ENCODE measurements around the gene SCGB1D1. TPM values are rescaled to one million over a fixed set of nuclear protein-coding genes. Genes with fewer than 3 reads are reported as not detected.

Gene SCGB1D1
- total RNA-seq, 4 donors from 2014 or later = not detected

DNA sequence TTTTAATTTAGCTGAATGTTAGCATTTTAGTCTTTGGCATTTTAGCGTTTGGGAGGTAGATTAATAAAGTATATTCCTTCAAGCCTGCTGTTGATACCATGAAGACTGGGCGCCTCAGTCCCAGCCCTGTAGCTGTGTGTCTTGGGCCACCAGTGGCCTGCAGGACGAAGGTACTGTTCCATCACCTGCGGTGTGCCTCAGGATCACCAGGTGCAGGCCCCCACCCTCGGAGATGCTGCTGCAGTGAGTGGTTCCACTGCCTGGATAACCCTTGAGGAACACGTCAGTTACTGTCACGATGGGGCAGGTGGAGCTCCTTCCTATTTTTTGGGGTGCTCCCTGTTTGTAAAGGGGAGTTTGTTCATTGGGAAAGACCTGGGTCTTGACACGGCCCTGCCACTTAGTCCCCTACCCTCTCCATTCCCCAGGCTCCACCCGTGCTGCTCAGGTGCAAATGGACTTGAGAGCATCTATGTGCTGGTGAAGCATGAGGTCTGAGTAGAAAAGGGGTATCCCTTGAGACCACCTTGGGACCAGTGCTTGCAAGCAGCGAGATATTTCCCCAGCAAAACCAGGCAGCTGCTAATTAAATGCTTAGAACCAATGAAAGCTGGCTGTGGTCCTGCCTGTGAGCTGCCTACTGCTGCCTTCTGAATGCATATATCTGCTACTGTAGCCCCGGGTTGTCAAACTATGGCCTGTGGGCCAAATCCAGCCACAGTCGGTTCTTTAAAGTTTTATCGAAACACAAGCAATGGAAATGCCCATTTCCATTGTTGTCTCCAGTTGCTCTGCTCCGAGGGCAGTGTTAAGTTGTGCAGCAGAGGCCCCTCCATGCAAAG lies 37.5 kb upstream of the SCGB1D1 start:
- H3K27me3 ChIP-seq = no peaks in the 10 kb centered on the region
- peak in 1 of 2 donors; percentile 44 for DNase-seq (ENCODE audit: low spot score in 2 of 2)
- peaks cover 31% of the 10 kb centered on the region for H3K4me1 ChIP-seq
- H3K27ac ChIP-seq = no peak overlapping the region
- H3K9me3 ChIP-seq = no peaks in the 10 kb centered on the region
- no peak overlapping the region for H3K4me3 ChIP-seq
- no peak for TF ChIP-seq POLR2AphosphoS5 (IDR thresholded peaks at IDR 0.05)
- 89% methylated on average over 14 of the region's 14 CpGs for WGBS
- peaks cover 44% of the 10 kb centered on the region for H3K36me3 ChIP-seq

GRCh38 chr11:62153087-62153395 lies 37.0 kb upstream of the SCGB1D1 start:
- H3K4me1 ChIP-seq = peaks cover 29% of the 10 kb centered on the region
- H3K9me3 ChIP-seq = no peaks in the 10 kb centered on the region
- peaks cover 38% of the 10 kb centered on the region for H3K36me3 ChIP-seq
- H3K27me3 ChIP-seq = no peaks in the 10 kb centered on the region
- TF ChIP-seq POLR2A (IDR thresholded peaks at IDR 0.05) (no peak), EP300 (IDR thresholded peaks at IDR 0.05) (no peak), POLR2AphosphoS5 (IDR thresholded peaks at IDR 0.05) (no peak)
- TF ChIP-seq, protein P1, sequence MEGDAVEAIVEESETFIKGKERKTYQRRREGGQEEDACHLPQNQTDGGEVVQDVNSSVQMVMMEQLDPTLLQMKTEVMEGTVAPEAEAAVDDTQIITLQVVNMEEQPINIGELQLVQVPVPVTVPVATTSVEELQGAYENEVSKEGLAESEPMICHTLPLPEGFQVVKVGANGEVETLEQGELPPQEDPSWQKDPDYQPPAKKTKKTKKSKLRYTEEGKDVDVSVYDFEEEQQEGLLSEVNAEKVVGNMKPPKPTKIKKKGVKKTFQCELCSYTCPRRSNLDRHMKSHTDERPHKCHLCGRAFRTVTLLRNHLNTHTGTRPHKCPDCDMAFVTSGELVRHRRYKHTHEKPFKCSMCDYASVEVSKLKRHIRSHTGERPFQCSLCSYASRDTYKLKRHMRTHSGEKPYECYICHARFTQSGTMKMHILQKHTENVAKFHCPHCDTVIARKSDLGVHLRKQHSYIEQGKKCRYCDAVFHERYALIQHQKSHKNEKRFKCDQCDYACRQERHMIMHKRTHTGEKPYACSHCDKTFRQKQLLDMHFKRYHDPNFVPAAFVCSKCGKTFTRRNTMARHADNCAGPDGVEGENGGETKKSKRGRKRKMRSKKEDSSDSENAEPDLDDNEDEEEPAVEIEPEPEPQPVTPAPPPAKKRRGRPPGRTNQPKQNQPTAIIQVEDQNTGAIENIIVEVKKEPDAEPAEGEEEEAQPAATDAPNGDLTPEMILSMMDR (IDR thresholded peaks at IDR 0.05) = no peak
- H3K4me3 ChIP-seq = no peak overlapping the region
- 72% methylated on average over 2 of the region's 2 CpGs for WGBS
- DNase-seq (ENCODE audit: low spot score in 2 of 2) = no peak
- no peak overlapping the region for H3K27ac ChIP-seq

GRCh38 chr11:62153617-62154016 lies 36.4 kb upstream of the SCGB1D1 start:
- DNase-seq (ENCODE audit: low spot score in 2 of 2) = no peak
- Histone ChIP-seq H3K9me3 (no peaks in the 10 kb centered on the region), H3K27ac (no peak overlapping the region), H3K4me1 (peaks cover 23% of the 10 kb centered on the region), H3K27me3 (no peaks in the 10 kb centered on the region), H3K4me3 (no peak overlapping the region), H3K36me3 (peaks cover 33% of the 10 kb centered on the region)
- 75% methylated on average over 3 of the region's 3 CpGs for WGBS
- no peak for TF ChIP-seq POLR2A (IDR thresholded peaks at IDR 0.05)
- no peak for TF ChIP-seq POLR2AphosphoS5 (IDR thresholded peaks at IDR 0.05)
- TF ChIP-seq, protein P1 (IDR thresholded peaks at IDR 0.05) = no peak
- TF ChIP-seq EP300 (IDR thresholded peaks at IDR 0.05) = no peak

GRCh38 chr11:62157603-62158002 lies 32.4 kb upstream of the SCGB1D1 start:
- no peaks in the 10 kb centered on the region for H3K9me3 ChIP-seq
- WGBS = 57% methylated on average over 4 of the region's 6 CpGs
- H3K27ac ChIP-seq = no peak overlapping the region
- peaks cover 1% of the 10 kb centered on the region for H3K36me3 ChIP-seq
- TF ChIP-seq EP300 (IDR thresholded peaks at IDR 0.05) (no peak), POLR2A (IDR thresholded peaks at IDR 0.05) (no peak), POLR2AphosphoS5 (IDR thresholded peaks at IDR 0.05) (no peak)
- H3K27me3 ChIP-seq = no peaks in the 10 kb centered on the region
- DNase-seq (ENCODE audit: low spot score in 2 of 2) = no peak
- no peak overlapping the region for H3K4me3 ChIP-seq
- H3K4me1 ChIP-seq = no peaks in the 10 kb centered on the region

- DNase-seq (ENCODE audit: low spot score in 2 of 2) = no peak
- Histone ChIP-seq H3K27me3 (peaks cover 3% of the 10 kb centered on the region), H3K36me3 (no peaks in the 10 kb centered on the region), H3K27ac (no peak overlapping the region), H3K4me3 (no peak overlapping the region), H3K9me3 (no peaks in the 10 kb centered on the region), H3K4me1 (peaks cover 16% of the 10 kb centered on the region)
- WGBS = 87% methylated on average over 10 of the region's 10 CpGs
- TF ChIP-seq, protein P1 (IDR thresholded peaks at IDR 0.05) = no peak
- TF ChIP-seq POLR2A (IDR thresholded peaks at IDR 0.05) = no peak
- TF ChIP-seq EP300 (IDR thresholded peaks at IDR 0.05) = no peak
- no peak for TF ChIP-seq POLR2AphosphoS5 (IDR thresholded peaks at IDR 0.05)
These were observed 23.6 kb upstream of the SCGB1D1 start for GRCh38 chr11:62166371-62166770.

DNA sequence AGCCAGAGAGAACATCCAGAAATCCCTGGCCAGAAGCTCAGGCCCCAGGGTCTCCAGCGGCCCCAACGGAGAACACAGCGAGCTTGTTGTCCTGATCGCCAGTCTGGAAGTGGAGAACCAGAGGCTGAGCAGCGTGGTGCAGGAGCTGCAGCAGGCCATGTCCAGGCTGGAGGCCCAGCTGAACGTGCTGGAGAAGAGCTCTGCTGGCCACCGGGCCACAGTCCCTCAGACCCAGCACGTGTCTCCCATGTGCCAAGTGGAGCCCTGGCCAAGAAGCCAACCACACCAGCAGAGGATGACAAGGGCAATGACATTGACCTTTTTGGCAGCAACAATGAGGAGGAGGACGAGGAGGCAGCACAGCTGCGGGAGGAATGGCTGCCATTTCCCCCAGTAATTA lies 20.6 kb upstream of the SCGB1D1 start:
- 69% methylated on average over 5 of the region's 10 CpGs for WGBS
- TF ChIP-seq, protein P1 (IDR thresholded peaks at IDR 0.05) = no peak
- TF ChIP-seq EP300 (IDR thresholded peaks at IDR 0.05) = no peak
- no peak for TF ChIP-seq POLR2A (IDR thresholded peaks at IDR 0.05)
- TF ChIP-seq POLR2AphosphoS5 (IDR thresholded peaks at IDR 0.05) = no peak
- no peak for DNase-seq (ENCODE audit: low spot score in 2 of 2)
- H3K36me3 ChIP-seq = no peaks in the 10 kb centered on the region
- H3K9me3 ChIP-seq = no peaks in the 10 kb centered on the region
- peaks cover 3% of the 10 kb centered on the region for H3K27me3 ChIP-seq
- no peak overlapping the region for H3K27ac ChIP-seq
- peaks cover 19% of the 10 kb centered on the region for H3K4me1 ChIP-seq
- no peak overlapping the region for H3K4me3 ChIP-seq
